OCI-LY1 (cell line): ENCODE results near the gene SLC6A3.

Experiments
- H2AFZ ChIP-seq: fragments of 200-600 bp; sonication (generic), shearing (Covaris generic); 2 replicates; pipeline ENCODE4 v1.6.0; 2014; ENCODE audit warnings: antibody characterized with exemption, mild to moderate bottlenecking, low read length
- H3F3A ChIP-seq: fragments of 200-600 bp; sonication (generic), shearing (Covaris generic); 2 replicates; pipeline ENCODE4 v1.6.0; 2014; ENCODE audit warnings: mild to moderate bottlenecking, antibody characterized with exemption, low read length, moderate library complexity; ENCODE audit not compliant: insufficient read depth
- H3K27ac ChIP-seq: fragments of 200-600 bp; sonication (generic); 2 replicates; pipeline ENCODE4 v1.5.1; 2014; ENCODE audit warnings: low read length, mixed run types, mild to moderate bottlenecking, low read depth; ENCODE audit not compliant: poor library complexity, severe bottlenecking
- H3K27me3 ChIP-seq: fragments of 200-600 bp; sonication (generic); 2 replicates; pipeline ENCODE4 v1.6.0; 2014; ENCODE audit warnings: antibody characterized with exemption, mild to moderate bottlenecking, low read length, moderate library complexity; ENCODE audit not compliant: insufficient read depth
- H3K36me3 ChIP-seq: fragments of 200-600 bp; sonication (generic); 2 replicates; pipeline ENCODE4 v1.6.1; 2014; ENCODE audit warnings: mild to moderate bottlenecking, antibody characterized with exemption, low read length, moderate library complexity, mixed read lengths; ENCODE audit not compliant: insufficient read depth
- H3K4me1 ChIP-seq: fragments of 200-600 bp; sonication (generic); 2 replicates; pipeline ENCODE4 v1.5.1; 2014; ENCODE audit warnings: mild to moderate bottlenecking, low read length, moderate library complexity; ENCODE audit not compliant: insufficient read depth, severe bottlenecking
- H3K4me2 ChIP-seq: fragments of 200-600 bp; sonication (generic), shearing (Covaris generic); 2 replicates; pipeline ENCODE4 v1.6.1; 2014; ENCODE audit warnings: low read length
- H3K4me3 ChIP-seq: fragments of 200-600 bp; sonication (generic); 2 replicates; pipeline ENCODE4 v1.5.1; 2014; ENCODE audit warnings: low read length, low read depth, mild to moderate bottlenecking, mixed read lengths; ENCODE audit not compliant: poor library complexity, severe bottlenecking
- H3K79me2 ChIP-seq: fragments of 200-600 bp; shearing (Covaris generic); 2 replicates; pipeline ENCODE4 v1.6.1; 2016; ENCODE audit warnings: mixed run types, low read length, mixed read lengths; ENCODE audit not compliant: insufficient read depth
- H3K9ac ChIP-seq: fragments of 200-600 bp; sonication (generic), shearing (Covaris generic); 2 replicates; pipeline ENCODE4 v1.6.1; 2014; ENCODE audit warnings: mild to moderate bottlenecking, low read length, mixed read lengths
- H3K9me2 ChIP-seq: fragments of 200-600 bp; sonication (generic), shearing (Covaris generic); 2 replicates; pipeline ENCODE4 v1.6.1; 2014; ENCODE audit warnings: low read depth, mild to moderate bottlenecking, low read length, mixed read lengths
- H3K9me3 ChIP-seq: fragments of 200-600 bp; shearing (Covaris generic); 2 replicates; pipeline ENCODE4 v1.6.1; 2014; ENCODE audit warnings: low read length, mixed read lengths
- H4K20me1 ChIP-seq: fragments of 200-600 bp; sonication (generic), shearing (Covaris generic); 2 replicates; pipeline ENCODE4 v1.6.0; 2016; ENCODE audit warnings: mild to moderate bottlenecking, low read length; ENCODE audit not compliant: insufficient read depth
- EZH2 ChIP-seq: fragments of 200-600 bp; sonication (generic), shearing (Covaris generic); IDR thresholded peaks from 2 replicates; pipeline ENCODE4 v1.8.0; 2017; ENCODE audit warnings: borderline replicate concordance, mixed run types, mild to moderate bottlenecking, antibody characterized with exemption, low read length, moderate library complexity, mixed read lengths
- TF ChIP-seq, protein P1 (sequence below): fragments of 200-600 bp; sonication (generic), shearing (Covaris generic); IDR thresholded peaks from 2 replicates; pipeline ENCODE4 v1.5.1; 2017; ENCODE audit warnings: mild to moderate bottlenecking, antibody characterized with exemption, low read length, moderate library complexity, mixed read lengths

The SLC6A3 gene

DNA sequence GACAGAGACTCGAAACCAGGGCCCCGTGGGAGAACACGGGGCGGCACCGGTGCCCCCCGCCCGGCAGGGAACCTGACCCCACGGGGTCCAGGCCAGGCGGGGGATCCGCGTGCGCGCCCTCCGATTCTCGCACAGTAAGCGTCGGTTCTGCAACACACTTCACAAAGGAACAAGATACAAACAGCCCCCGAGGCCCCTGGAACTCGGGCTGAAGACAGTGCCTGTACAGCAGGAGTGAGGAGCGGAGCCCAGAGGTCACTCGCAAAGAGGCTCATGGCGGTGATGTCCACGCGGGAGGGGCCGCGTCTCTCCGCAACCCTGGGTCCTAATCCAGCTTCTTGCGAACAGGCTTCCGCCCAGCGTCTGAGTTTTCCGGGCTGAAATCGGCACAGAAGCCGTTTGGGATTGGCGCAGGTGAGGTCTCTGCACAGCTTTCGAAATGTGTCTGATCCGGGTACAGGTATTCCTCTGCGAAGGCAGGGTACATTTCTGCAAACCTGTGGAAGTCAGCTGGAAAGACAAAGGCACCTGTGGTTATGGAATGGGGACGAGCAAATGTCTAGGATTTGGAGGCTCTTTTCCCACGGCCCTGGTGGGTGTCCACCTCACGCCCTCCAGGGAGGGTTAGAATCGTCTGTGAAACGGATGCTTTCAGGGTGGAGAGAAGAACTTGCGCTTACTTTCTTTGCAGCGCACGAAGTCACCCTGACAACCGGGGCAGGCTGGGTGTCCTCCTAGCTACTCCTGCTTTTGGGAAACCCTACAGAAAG is 18.3 kb upstream of the SLC6A3 start:
- Histone ChIP-seq H3K4me1 (no peaks in the 10 kb centered on the region), H3K27ac (no peak overlapping the region)

DNA sequence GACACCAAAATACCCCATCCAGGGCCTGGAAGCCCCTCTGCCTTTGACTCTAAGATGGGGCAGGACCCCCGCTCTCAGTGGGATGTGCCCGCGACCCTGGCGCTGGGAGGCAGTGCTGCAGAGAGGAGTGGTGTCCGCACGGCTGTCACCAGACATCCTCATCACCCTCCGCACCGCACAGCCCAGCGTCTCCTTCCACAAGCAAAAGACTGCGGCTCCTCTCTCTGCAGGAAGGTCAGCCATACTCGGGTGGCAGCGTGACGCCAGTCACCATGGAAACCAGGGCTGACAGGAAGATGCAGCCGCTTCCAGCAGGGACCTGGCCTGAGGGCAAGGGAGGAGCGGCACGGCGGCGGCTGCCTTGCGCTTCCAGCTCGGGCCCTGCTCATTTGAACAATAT is 17.1 kb upstream of the SLC6A3 start:
- TF ChIP-seq EZH2, result no peak
- TF ChIP-seq, protein P1, sequence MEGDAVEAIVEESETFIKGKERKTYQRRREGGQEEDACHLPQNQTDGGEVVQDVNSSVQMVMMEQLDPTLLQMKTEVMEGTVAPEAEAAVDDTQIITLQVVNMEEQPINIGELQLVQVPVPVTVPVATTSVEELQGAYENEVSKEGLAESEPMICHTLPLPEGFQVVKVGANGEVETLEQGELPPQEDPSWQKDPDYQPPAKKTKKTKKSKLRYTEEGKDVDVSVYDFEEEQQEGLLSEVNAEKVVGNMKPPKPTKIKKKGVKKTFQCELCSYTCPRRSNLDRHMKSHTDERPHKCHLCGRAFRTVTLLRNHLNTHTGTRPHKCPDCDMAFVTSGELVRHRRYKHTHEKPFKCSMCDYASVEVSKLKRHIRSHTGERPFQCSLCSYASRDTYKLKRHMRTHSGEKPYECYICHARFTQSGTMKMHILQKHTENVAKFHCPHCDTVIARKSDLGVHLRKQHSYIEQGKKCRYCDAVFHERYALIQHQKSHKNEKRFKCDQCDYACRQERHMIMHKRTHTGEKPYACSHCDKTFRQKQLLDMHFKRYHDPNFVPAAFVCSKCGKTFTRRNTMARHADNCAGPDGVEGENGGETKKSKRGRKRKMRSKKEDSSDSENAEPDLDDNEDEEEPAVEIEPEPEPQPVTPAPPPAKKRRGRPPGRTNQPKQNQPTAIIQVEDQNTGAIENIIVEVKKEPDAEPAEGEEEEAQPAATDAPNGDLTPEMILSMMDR, result no peak
- Histone ChIP-seq H3K27ac (no peak overlapping the region), H3K4me2 (no peak overlapping the region), H3K9me3 (peaks cover 7% of the 10 kb centered on the region; the same call in 1 of the 2 replicates), H2AFZ (no peak overlapping the region), H3K9me2 (no peaks in the 10 kb centered on the region), H3K79me2 (no peaks in the 10 kb centered on the region), H4K20me1 (no peaks in the 10 kb centered on the region), H3K36me3 (0 out of 2 replicates have a peak, but pooled peaks cover 9% of the 10 kb centered on the region), H3K27me3 (no peaks in the 10 kb centered on the region), H3F3A (no peaks in the 10 kb centered on the region), H3K4me3 (no peak overlapping the region), H3K9ac (no peak overlapping the region), H3K4me1 (no peaks in the 10 kb centered on the region)

More for the DNA sequence above, 18.3 kb upstream of the SLC6A3 start:
- H3K9me3 ChIP-seq, result no peaks in the 10 kb centered on the region
- no peaks in the 10 kb centered on the region for H3F3A ChIP-seq
- no peaks in the 10 kb centered on the region for H4K20me1 ChIP-seq
- no peaks in the 10 kb centered on the region for H3K9me2 ChIP-seq
- H3K9ac ChIP-seq, result no peak overlapping the region
- no peak overlapping the region for H3K4me2 ChIP-seq
- no peak overlapping the region for H3K4me3 ChIP-seq
- H2AFZ ChIP-seq, result no peak overlapping the region
- H3K79me2 ChIP-seq, result no peaks in the 10 kb centered on the region
- TF ChIP-seq EZH2, result no peak
- TF ChIP-seq, protein P1, result no peak
- no peaks in the 10 kb centered on the region for H3K27me3 ChIP-seq
- H3K36me3 ChIP-seq, result 0 out of 2 replicates have a peak, but pooled peaks cover 9% of the 10 kb centered on the region

- peaks cover 15% of the 10 kb centered on the region for H3K9me3 ChIP-seq
- H3K27ac ChIP-seq, result no peak overlapping the region
- no peak for TF ChIP-seq EZH2
- TF ChIP-seq, protein P1, result no peak
- H3K9ac ChIP-seq, result no peak overlapping the region
- H3K4me1 ChIP-seq, result no peaks in the 10 kb centered on the region
- no peaks in the 10 kb centered on the region for H4K20me1 ChIP-seq
- no peaks in the 10 kb centered on the region for H3K9me2 ChIP-seq
- H3K79me2 ChIP-seq, result no peaks in the 10 kb centered on the region
- no peak overlapping the region for H3K4me3 ChIP-seq
- H2AFZ ChIP-seq, result no peak overlapping the region
- H3K36me3 ChIP-seq, result 0 out of 2 replicates have a peak, but pooled peaks cover 9% of the 10 kb centered on the region
- H3K4me2 ChIP-seq, result no peak overlapping the region
- no peaks in the 10 kb centered on the region for H3F3A ChIP-seq
- H3K27me3 ChIP-seq, result no peaks in the 10 kb centered on the region
Observed at GRCh38 chr5:1461396-1461795, 16.2 kb upstream of the SLC6A3 start.
